ENCODE data around the gene ZNF600.
"Not testable (repeated sequence)": the region's sequence is repeated elsewhere in the genome, so short reads cannot be mapped to it uniquely, and the experiment has no call there.

DNA sequence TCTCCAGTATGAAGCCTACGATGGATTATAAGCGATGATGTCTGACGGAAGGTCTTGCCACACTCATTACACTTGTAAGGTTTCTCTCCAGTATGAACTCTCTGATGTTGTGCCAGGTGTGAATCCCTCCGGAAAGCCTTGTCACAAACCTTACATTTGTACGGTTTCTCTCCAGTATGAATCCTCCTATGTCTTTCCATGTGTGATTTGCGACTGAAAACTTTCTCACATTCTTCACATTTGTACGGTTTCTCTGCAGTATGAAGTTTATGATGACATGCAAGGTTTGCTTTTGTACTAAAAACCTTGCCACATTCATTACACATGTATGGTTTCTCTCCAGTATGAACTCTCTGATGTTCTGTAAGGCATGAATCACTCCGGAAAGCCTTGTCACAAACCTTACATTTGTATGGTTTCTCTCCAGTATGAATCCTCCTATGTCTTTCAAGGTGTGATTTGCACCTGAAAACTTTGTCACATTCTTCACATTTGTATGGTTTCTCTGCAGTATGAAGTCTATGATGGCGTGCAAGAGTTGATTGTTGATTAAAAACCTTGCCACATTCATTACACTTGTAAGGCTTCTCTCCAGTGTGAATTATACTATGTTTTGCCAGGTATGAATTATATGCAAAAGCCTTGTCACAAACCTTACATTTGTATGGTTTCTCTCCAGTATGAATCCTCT is 13.5 kb upstream of the ZNF600 start:
- not testable (repeated sequence) for TF ChIP-seq CTCF, POLR2A (IDR thresholded peaks at IDR 0.05)

Measured in body of pancreas (tissue), 4 donors.